Hematopoietic multipotent progenitor cell treated with erythropoietin and hydrocortisone succinate and interleukin-3 and kit ligand, for 17 days (in vitro differentiated cells): ENCODE data around the gene INPP5A.
"Not testable (repeated sequence)": the region's sequence is repeated elsewhere in the genome, so short reads cannot be mapped to it uniquely, and the experiment has no call there.

Experiments used
- DNase-seq: peaks from one replicate; pipeline ENCODE4 v3.0.0-alpha.2; 2015; ENCODE audit warnings: low spot score

INPP5A gene, protein sequence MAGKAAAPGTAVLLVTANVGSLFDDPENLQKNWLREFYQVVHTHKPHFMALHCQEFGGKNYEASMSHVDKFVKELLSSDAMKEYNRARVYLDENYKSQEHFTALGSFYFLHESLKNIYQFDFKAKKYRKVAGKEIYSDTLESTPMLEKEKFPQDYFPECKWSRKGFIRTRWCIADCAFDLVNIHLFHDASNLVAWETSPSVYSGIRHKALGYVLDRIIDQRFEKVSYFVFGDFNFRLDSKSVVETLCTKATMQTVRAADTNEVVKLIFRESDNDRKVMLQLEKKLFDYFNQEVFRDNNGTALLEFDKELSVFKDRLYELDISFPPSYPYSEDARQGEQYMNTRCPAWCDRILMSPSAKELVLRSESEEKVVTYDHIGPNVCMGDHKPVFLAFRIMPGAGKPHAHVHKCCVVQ

DNA sequence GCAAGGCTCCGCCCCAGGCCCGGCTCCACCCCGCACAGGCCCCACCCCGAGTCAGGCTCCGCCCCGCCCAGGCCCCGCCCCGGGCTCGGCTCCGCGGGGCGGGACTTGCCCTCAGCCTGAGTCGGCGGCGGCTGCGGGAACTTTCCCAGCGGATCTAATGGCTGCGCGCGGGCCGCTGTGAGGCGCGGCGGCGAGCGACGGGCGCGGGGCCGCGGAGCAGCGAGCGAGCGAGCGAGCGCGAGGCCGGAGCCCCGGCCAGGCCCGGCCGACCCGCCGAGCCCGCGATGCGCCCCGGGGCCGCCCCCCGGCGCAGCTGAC, at the start of gene INPP5A:
Gene INPP5A, plus strand, starts transcription at position 104 of the 318 bp plus-strand sequence. CDS start 310 bp downstream, outside the sequence.
- no peak for DNase-seq

DNA sequence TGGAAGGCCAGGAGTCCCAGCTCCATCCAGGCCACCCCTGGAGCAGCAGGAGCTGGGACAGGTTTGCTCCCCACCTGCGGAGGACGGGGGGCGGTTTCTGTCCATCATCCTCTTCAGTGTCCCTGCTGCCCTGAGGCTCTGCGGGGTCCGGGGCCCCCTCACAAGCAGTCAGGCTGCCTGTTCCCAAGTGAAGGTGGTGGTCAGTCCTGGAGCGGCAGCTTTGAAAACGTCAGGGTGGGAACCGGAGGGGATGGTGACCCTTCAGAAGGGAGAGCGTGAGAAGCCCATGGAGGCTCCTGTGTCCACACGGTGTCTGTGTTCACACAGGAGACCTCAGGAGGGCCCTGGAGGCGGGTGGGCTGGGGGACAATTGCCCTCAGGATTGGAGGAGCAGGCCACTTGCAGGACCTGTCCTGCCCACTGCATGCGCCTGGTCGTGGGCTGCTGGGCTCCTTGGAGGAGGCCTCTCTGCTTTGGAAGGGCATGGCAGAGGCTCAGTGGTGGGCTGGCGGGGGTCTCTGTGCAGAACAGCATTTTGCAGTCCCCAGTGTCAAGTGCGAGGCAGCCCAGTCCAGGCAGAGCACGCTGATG, 49.3 kb upstream of the INPP5A start:
- no peak for DNase-seq

DNA sequence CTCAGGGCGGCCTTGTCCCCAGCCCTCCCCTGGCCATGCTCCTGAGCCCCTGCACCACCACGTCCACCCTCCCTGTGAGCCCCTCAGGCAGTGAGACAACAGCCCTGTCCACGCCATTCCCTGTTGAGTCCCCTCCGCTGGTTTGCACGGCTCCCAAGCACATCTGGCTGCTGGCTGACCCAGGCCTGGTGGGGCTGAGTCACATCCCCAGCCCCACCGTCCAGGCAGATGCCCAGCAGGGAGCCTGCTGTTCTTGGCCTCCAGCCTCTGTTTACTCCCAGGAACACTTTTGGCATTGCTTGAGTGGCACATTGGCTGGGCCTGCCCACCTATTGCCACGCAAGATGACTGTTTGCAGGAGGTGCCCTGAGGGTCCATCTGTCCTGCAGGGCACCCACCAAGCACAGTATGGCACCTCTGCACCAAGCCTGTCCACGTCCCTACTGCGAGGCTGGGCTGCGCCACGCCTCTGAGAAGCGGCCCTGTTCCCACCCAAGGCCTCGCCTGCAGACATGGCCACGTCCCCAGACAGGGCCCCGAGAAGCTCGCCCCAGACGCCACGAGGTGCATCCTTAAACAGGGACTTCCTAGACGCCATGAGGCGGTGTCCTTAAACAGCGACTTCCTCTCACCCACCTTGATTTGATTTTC, 48.4 kb upstream of the INPP5A start:
- no peak for DNase-seq

DNA sequence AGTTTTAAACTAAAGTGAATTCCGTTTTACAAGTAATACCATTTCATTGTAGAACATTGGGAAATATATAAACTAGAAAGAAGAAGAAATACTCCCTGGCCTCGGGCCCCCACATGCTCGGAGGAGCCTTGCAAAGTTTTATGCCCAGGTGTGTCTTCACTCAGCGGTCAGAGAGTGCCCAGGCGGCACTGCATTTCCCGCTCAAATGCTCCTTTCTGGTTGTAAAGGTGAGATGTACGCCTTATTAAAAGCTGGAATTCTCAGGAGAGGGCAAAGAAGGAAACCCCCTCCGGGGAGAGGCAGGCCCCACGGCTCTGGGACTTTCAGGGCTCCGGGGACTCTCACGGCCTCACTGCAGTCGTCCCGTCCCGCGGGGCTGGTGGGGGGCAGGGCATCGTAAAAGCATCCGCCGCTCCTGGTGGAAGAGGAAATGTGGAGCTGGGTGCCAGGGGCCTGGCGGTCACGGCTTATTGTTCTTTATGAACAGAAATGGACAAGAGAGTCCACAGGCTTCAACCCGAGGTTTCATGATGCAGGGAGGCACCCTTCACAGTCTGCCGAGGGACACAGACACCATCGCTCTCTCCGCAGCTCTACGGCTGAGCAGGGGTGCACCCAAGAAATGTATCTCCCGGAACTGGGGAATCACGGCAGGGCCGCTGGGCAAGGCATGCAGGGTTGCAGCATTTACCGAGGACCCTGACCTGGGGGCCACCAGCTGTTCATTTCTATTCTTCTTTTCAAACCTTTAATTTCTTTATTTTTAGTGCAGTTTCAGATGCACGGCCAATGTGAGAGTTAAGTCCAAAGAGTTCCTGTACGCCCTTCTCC, 47.7 kb upstream of the INPP5A start:
- DNase-seq = no peak

DNA sequence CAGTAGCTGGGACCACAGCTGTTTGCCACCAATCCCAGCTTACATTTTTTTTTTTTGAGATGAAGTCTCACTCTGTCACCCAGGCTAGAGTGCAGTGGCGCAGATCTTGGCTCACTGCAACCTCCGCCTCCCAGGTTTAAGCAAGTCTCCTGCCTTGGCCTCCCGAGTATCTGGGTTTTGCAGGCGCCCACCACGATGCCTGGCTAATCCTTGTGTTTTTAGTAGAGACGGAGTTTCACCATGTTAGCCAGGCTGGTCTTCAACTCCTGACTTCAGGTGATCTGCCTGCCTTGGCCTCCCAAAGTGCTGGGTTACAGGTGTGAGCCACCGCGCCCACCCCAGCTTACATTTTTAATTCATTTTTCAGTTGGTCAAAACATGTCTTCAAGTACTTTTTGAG, 46.1 kb upstream of the INPP5A start:
- not testable (repeated sequence) for DNase-seq

DNA sequence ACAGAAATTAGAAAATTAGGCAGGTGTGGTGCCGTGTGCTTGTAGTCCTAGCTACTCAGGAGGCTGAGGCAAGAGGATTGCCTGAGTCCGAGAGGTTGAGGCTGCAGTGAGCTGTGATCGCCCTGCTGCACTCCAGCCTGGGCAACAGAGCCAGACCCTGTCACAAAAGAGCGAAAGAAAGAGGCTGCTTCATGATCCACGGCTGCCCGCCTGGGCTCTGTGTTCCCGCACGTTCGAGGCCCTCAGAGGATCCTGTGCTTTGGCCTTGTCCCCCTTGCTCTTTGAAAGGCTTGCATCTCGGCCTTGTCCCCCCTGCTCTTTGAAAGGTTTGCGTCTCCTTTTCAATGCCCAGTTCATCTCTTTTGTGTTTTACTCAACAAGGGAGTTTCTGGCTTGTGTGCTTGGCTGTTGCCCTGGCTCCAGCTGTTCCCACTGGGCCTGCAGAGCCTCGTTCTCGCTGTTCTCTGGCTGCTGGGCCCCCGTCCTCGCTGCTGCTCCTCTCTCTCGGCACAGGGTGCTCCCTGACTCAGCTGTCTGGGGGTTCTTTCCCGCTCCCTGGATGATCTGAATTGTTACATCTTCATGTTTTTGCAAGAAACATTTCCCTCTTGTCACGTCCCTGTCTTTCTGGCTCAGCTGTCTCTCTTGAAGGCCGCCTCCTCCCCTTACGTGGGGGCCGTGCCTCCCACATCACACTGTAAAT, 45.1 kb upstream of the INPP5A start:
- no peak for DNase-seq

DNA sequence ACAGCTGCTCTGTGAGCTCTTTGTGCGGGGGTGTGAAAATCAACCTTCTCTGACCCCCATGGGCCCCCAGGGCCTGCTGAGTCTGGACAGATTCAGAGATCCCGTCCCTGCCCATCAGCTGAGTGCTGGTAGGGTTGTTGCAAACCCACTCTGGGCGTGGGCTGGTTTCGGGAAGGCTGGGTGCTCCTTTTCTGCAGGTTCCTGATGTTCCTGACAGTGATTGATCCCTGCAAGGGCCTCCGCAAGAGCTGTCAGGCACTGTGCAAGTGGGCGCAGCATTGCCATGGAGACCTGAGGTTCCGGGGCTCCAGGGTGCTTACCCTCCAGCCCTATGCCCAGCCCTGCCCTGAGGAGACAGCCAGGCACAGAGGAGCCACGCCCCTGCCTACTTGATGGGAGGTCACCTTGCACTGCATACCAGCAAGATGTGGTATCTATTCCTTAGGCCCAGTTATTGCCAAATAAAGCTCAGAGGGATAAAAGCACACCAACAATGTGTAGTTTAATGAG, 44.3 kb upstream of the INPP5A start:
- DNase-seq = no peak

DNA sequence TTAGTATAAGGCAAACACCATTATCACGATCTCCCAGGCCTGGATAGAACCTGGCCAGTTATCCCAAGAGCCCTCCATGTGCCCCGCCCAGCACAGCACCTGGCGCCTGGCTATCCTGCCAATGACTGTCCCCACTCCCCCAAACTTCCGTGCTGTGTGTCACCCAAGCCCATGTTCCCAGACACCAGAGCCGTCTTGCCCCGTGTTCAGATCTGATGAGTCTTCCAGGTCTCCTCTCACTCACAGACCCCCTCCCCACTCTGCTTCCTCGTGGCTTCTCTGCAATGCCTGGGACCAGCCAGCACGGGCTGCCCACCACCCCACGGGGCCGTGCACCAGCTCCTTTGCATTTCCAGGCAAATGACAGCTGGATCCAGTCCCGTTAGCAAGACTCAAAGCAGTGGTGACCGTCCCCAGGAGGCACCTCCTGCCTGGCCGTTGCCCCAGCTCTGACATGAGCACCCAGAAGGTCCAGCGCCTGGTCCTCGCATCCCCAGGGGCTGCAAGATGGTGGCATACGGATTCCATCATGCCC, 43.8 kb upstream of the INPP5A start:
- DNase-seq = no peak

DNA sequence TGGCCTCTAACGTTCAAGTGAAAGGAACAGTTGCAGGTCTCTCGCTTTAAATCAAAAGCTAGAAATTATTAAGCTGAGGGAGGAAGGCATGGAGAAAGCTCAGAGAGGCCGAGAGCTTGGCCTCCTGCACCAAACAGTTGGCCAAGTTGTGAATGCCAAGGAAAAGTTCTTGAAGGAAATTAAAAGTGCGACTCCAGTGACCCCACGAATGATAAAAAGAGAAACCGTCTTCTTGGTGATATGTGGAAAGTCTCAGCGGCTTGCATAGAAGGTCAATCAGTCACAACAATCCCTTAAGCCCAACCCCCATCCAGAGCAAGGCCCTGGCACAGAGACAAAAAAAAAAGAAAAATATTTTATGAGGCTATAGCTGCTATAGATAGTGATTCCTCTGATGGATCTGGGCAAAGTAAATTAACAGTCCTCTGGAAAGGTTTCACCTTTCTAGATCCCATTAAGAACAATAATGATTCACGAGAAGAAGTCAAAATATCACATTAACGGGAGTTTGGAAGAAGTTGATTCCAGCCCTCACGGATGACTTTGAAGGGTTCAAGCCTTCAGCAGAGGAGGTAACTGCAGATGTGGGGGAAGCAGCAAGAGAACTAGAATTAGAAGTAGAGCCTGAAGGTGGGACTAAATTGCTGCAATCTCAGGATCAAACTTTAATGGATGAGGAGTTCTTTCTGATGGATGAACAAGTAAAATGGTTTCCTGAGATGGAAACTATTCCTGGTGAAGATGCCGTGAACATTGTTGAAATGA, 42.5 kb upstream of the INPP5A start:
- DNase-seq = no peak

DNA sequence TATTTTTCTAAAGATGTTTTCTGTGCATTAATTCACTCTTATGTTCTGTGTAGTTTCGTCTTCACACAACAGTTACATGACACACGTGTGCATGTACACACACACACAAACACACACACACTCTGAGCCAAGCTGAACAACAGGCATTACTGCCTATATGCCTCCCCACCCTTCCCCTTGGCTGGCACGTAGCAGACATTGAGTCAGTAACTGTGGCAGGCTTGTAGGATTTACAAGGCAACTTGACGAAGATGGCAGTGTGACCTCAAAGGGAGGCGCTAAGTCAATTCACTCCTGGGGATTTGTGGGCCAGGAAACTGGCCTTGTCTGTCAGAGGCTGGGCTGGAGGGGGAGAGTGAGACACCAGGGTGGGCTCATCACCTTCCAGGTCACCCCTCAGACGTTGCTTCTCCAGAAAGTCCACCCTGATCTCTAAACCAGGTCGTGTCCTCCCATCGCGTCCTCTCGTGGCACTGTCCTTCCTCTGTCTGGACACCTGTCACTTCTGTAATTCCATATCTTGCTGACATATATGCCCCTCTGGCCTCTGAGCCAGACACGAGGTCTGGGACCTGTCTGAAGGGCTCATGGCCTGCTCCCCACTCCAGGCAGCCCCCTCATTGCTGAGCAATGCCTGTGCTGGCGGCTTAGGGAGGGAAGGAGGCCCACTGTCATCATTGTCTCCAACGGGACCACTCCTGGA, 41.1 kb upstream of the INPP5A start:
- DNase-seq = no peak

DNA sequence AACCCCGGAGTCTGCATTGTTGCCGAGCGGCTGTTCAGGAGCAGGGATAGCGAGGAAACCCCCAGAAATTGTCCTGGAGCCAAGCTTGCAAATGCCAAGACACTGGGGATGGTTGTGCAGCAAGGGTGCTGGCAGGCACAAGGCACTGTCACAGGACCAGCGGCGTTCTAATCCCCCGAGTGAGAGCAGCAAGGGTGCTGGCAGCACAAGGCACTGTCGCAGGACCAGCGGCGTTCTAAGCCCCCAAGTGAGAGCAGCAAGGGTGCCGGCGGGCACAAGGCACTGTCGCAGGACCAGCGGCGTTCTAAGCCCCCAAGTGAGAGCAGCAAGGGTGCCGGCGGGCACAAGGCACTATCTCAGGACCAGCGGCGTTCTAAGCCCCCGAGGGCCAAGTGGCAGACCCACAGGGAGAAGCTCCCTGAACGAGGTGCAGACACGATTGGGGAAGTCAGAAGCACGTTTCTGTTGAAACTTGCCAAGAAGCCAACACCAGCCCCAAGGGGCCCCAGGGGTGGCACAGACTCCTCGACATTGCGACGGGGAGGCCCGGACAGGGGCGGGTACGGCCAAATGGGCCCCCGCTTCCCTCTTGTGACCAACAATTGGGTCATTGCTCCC, 40.4 kb upstream of the INPP5A start:
- DNase-seq = no peak

DNA sequence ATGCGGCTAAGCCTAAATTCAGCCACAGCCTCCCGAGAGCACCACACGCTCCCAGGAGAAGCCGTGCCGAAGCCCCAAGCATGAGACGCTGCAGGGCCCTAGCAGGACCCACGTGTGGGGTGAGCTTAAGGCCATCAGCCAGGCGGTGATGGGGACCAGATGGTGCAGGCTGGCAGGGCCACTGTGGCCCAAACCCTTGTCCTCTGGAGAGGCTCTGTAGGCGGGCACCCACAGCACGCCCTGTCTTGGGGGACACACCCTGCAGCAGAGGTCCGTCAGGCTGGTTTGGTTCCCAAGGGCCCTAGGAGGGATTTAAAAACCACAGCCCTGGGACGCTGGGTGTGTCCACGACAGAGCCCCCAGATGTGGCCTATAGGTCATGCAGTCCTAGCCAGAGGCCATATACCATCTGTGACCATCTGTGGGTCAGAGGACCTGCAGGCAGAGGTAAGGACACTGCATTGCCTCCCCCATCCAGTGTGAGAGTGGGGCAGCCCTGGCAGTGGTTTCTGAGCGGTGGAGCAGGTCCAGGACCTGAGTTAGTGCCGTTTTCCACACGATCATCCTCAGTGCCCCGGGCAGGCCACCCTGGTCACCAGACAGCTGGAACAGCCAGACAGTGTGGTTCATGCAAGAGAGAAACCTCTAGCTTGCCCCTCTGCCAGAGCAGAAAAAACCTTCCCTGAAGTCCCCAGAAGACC, 39.6 kb upstream of the INPP5A start:
- DNase-seq = no peak

DNA sequence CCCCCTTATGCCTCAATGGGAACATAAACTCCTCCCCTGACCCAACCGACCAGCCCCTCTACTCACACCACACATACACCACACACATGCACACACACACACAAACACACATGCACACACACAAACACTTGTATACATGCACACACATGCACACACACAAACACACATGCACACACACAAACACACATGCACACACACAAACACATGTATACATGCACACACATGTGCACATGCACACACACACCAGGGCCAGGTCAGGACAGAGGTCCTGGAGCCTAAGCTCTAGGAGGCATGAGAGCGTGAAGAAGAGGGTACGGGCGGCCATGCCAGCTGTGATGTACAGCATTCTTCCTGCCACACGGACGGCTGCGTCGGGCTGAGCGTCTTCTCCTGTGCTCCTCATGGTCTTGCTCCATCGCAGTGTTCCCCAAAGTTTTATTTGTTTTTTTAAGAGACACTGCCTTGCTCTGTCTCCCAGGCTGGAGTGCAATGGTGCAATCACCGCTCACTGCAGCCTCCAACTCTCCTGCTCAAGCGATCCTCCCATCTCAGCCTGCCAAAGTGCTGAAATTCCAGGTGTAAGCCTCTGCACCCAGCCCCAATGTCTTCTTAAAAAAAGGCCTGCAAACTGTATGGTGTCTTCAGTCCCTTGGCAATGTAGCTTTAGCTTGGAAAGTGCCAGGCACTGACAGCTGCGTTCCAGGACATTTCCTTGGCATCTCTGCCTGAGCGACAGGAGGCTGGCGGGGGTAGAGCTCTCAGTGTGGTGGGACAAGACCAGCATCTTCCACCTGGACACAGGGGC, 38.8 kb upstream of the INPP5A start:
- DNase-seq = no peak

DNA sequence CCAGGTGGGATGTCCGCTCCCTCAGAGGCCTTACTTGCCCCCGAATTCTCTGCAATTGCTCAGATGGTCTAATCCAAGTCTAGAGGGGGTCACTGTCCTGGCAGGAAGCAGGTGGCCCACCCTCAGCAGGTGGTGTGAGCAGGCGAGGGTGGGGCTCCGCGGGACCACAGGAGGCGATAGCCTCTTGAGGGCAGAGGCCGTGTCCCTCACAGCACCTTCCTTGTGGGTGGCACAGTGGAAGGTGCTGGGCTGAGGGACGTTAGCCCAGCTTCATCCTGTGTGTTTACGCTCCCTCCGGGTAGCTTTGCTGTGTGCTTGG, 38.3 kb upstream of the INPP5A start:
- no peak for DNase-seq

DNA sequence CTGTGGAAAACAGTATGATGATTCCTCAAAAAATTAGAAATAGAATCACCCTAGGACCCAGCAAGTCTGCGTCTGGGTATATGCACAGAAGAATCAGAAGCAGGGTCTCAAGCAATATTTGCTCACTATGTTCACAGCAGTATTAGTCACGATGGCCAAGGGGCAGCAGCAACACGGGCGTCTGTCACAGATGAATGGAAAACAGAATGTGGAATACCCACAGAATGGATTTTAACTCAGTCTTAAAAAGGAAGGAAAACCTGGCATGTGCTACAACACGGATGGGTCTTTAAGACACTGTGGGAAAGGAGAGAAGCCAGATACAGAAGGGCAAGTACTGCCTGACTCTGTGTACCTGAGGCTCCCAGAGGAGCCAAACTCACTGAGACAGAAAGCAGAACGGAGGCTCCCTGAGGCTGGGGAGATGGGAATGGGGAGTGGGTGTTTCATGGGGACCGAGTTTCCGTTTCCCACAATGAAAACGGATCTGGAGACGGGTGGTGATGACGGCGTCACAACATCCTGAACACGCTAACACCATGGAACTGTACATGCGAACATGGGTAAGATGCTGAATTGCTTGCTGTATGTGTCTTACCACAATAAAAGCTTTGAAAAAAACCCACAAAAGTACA, 36.7 kb upstream of the INPP5A start:
- no peak for DNase-seq

DNA sequence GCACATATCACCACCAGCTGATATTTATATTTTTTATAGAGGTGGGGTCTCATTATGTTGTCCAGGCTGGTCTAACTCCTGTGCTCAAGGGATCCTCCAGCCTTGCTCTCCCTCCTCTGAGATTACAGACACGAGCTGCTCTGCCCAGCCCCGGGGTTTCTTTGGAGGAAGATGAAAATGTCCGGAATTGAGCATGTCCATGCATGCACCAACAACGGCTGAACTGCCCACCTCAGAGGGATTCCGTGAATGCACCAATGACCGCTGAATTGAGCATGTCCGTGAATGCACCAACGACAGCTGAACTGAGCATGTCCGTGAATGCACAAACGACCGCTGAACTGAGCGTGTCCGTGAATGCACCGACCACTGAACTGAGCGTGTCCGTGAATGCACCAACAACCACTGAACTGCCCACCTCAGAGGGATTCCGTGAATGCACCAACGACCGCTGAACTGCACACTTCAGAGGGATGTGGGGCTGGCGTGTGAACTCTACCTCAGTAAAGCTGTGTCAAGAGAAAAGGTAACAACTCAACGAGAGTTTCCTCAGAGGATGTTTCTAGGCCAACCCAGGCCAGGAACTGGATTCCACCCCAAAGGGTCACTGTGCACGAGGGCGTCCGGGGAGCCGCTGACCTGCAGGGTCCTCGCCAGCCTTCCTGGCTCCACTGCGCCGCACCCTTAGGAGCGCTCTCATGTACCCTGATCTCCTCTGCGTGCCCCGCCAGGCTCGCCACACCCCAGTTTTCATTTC, 34.9 kb upstream of the INPP5A start:
- no peak for DNase-seq
